CD4-positive, alpha-beta T cell (primary cell): Measurements from ENCODE around the gene CD99. TPM values are rescaled to one million over a fixed set of nuclear protein-coding genes. Genes with fewer than 3 reads are reported as not detected.
A peak's percentile ranks its signal among the peaks of the same experiment; 100 is the strongest.

Experiments used
- ATAC-seq: fragments of 200-7000 bp; cut with Tn5 transposase; one replicate; pipeline ENCODE4 v1.10.0; 2022; ENCODE audit warnings: mild to moderate bottlenecking; ENCODE audit not compliant: poor library complexity
- CTCF ChIA-PET: fragments of 350-600 bp; sonication (Branson Sonifier 250); formaldehyde crosslinking; loops from one replicate; lab custom pipeline; 2021; ENCODE audit warnings: antibody characterized with exemption, inconsistent platforms; lab: Charles Lee
- POLR2A ChIA-PET: fragments of 350-600 bp; sonication (Branson Sonifier 250); formaldehyde crosslinking; loops from one replicate; lab custom pipeline; 2021; ENCODE audit warnings: antibody characterized with exemption, inconsistent platforms; lab: Charles Lee
- DNase-seq, 14 experiments: peaks; one replicate each; pipeline ENCODE4 v3.0.0-alpha.2; 2013 to 2020; ENCODE audit warnings: mixed read lengths in 2 of 14
- H3K27ac ChIP-seq, 2 donors: one replicate each; pipeline versions ENCODE4 v1.5.1 to v1.7.0; 2013; ENCODE audit warnings: low read length in 2 of 2, low read depth in 1 of 2, mild to moderate bottlenecking in 1 of 2
- H3K27me3 ChIP-seq, 2 experiments: 1 replicate in 1 of 2; 2 replicates in 1 of 2; pipeline versions ENCODE4 v1.6.1 to v1.7.0; 2013; ENCODE audit warnings: low read length in 2 of 2, control low read depth in 1 of 2, mild to moderate bottlenecking in 1 of 2, moderate library complexity in 1 of 2; ENCODE audit not compliant: insufficient read depth in 2 of 2, control insufficient read depth in 1 of 2
- H3K36me3 ChIP-seq: one replicate; pipeline ENCODE4 v1.6.1; 2013; ENCODE audit warnings: low read length, control low read depth; ENCODE audit not compliant: insufficient read depth
- H3K4me1 ChIP-seq: one replicate; pipeline ENCODE4 v1.6.1; 2013; ENCODE audit warnings: low read length, control low read depth; ENCODE audit not compliant: insufficient read depth
- H3K4me3 ChIP-seq: one replicate; pipeline ENCODE4 v1.5.1; 2013; ENCODE audit warnings: mild to moderate bottlenecking, low read length, moderate library complexity
- H3K9me3 ChIP-seq, 2 experiments: 1 replicate in 1 of 2; 2 replicates in 1 of 2; pipeline versions ENCODE4 v1.6.1 to v1.7.0; 2013; ENCODE audit warnings: low read length in 2 of 2, mild to moderate bottlenecking in 2 of 2, control low read depth in 1 of 2, moderate library complexity in 1 of 2; ENCODE audit not compliant: control insufficient read depth in 1 of 2, insufficient read depth in 1 of 2
- H3K27ac Mint-ChIP-seq: one replicate; pipeline ENCODE4 v1.8.0; 2020; ENCODE audit warnings: mixed read lengths
- H3K27me3 Mint-ChIP-seq: one replicate; pipeline ENCODE4 v1.8.0; 2021; ENCODE audit warnings: mixed read lengths
- H3K36me3 Mint-ChIP-seq: one replicate; pipeline ENCODE4 v1.8.0; 2021; ENCODE audit warnings: low read depth, mixed read lengths
- H3K4me1 Mint-ChIP-seq: one replicate; pipeline ENCODE4 v1.8.0; 2021; ENCODE audit warnings: low read depth, mixed read lengths
- H3K4me3 Mint-ChIP-seq: one replicate; pipeline ENCODE4 v1.8.0; 2020; ENCODE audit warnings: mild to moderate bottlenecking, mixed read lengths
- H3K9me3 Mint-ChIP-seq: one replicate; pipeline ENCODE4 v1.8.0; 2020; ENCODE audit warnings: mixed read lengths
- intact Hi-C, 2 experiments: fragments of 100-400 bp; cut with DNase I in 1 of 2; cut with micrococcal nuclease in 1 of 2; formaldehyde crosslinking; loops; one replicate each; pipeline versions ENCODE4 v1.15.1 to v1.9.0; 2023 to 2025; cut with DNase I, micrococcal nuclease
- total RNA-seq, 174 experiments: library from RNA in 2 of 174; stranded (reverse) in 2 of 174; gene quantifications; one replicate each; pipeline ENCODE4 v1.2.3 and lab custom pipeline; 2021 to 2026
- TF ChIP-seq, protein P1 (sequence below): fragments of 200-600 bp; IDR thresholded peaks from one replicate; pipeline ENCODE4 v1.8.0; 2022; ENCODE audit warnings: antibody characterized with exemption, mild to moderate bottlenecking

The CD99 gene
- total RNA-seq, 2 experiments from 2014 or later, result 170 to 184 TPM

DNA sequence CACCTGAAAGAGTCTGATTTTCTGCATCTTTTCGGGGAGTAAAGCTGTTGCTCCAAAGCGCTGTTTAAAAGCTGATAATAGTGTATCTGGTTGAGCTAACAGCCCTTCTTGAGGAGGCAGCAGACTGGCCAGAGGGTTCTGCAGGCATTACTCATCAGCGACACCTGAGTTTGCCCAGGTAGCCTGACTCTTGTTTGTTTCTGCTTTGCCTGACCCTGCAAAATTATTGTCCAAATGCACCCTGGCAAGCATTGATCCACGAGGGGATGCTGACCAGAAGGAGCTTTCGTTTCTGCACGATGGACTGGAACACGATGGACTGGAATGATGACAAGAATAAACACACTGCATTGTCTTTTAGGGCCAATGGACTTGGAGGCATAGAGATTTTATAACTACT, 6.2 kb downstream of the CD99 start:
- ChIA-PET CTCF (no interaction called here), POLR2A (no interaction called here)
- TF ChIP-seq, protein P1, sequence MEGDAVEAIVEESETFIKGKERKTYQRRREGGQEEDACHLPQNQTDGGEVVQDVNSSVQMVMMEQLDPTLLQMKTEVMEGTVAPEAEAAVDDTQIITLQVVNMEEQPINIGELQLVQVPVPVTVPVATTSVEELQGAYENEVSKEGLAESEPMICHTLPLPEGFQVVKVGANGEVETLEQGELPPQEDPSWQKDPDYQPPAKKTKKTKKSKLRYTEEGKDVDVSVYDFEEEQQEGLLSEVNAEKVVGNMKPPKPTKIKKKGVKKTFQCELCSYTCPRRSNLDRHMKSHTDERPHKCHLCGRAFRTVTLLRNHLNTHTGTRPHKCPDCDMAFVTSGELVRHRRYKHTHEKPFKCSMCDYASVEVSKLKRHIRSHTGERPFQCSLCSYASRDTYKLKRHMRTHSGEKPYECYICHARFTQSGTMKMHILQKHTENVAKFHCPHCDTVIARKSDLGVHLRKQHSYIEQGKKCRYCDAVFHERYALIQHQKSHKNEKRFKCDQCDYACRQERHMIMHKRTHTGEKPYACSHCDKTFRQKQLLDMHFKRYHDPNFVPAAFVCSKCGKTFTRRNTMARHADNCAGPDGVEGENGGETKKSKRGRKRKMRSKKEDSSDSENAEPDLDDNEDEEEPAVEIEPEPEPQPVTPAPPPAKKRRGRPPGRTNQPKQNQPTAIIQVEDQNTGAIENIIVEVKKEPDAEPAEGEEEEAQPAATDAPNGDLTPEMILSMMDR, result no peak

DNA sequence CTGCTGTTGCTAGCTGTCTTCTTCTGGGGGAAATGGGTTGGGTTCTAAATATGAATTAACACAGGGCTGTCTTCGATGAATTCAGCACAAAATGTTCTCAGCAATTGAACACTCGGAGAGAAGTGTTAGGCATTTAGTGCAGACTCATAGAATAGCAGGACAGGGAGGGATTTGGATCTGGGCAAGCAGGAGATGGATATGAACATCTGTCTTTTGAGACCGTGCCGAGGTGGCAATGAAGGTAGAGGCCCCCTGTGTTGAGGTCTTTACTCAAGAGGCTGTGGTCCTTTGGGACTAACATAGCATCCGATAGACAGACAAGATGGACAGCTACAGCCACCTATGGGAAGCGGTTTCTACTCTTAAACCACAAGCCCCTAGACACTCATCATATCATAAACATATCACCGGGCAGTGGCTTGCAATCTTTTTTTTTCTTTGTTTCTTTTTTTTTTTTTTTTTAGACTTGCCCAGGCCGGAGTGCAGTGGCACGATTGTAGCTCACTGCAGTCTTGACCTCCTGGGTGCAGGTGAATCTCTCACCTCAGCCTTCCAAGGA, 6.7 kb downstream of the CD99 start:
- TF ChIP-seq, protein P1, result no peak
- H3K9me3 Mint-ChIP-seq, result no peaks in the 10 kb centered on the region
- peak in 2 of 14 experiments; percentile 29 to 32 for DNase-seq
- Histone ChIP-seq H3K9me3 (no peaks in the 10 kb centered on the region), H3K27ac (peak overlapping the region; percentile 3 to 39), H3K4me3 (peak overlapping the region; percentile 24), H3K4me1 (peaks cover 94% of the 10 kb centered on the region), H3K36me3 (no peaks in the 10 kb centered on the region), H3K27me3 (no peaks in the 10 kb centered on the region)
- H3K4me3 Mint-ChIP-seq, result peak overlapping the region; percentile 82
- H3K36me3 Mint-ChIP-seq, result peaks cover 28% of the 10 kb centered on the region
- H3K27me3 Mint-ChIP-seq, result no peaks in the 10 kb centered on the region
- POLR2A ChIA-PET, result no interaction called here
- intact Hi-C loops, result loop anchor here (2.0 to 10.0 kb wide), 4 partner anchors 13 to 1303 kb away; partner anchors contain the start of genes P2RY8 (in 1 of the 2) and SLC25A6 (in 1 of the 2)
- H3K27ac Mint-ChIP-seq, result peak overlapping the region; percentile 83
- peaks cover 97% of the 10 kb centered on the region for H3K4me1 Mint-ChIP-seq
- CTCF ChIA-PET, result no interaction called here
- no peak for ATAC-seq

More for the DNA sequence above, 6.2 kb downstream of the CD99 start:
- peak overlapping the region; percentile 83 for H3K27ac Mint-ChIP-seq
- Histone ChIP-seq H3K9me3 (no peaks in the 10 kb centered on the region), H3K4me3 (peak overlapping the region; percentile 24), H3K36me3 (no peaks in the 10 kb centered on the region), H3K27me3 (no peaks in the 10 kb centered on the region), H3K27ac (peak overlapping the region; percentile 39 to 45), H3K4me1 (peaks cover 96% of the 10 kb centered on the region)
- peaks cover 33% of the 10 kb centered on the region for H3K36me3 Mint-ChIP-seq
- H3K9me3 Mint-ChIP-seq, result no peaks in the 10 kb centered on the region
- peak overlapping the region; percentile 82 for H3K4me3 Mint-ChIP-seq
- H3K4me1 Mint-ChIP-seq, result peaks cover 97% of the 10 kb centered on the region
- intact Hi-C loops, result loop anchor here (2.0 to 10.0 kb wide), 4 partner anchors 13 to 1303 kb away; partner anchors contain the start of genes P2RY8 (in 1 of the 2) and SLC25A6 (in 1 of the 2)
- DNase-seq (peak in 1 of 14 experiments; percentile 31), ATAC-seq (peak; percentile 2)
- no peaks in the 10 kb centered on the region for H3K27me3 Mint-ChIP-seq

DNA sequence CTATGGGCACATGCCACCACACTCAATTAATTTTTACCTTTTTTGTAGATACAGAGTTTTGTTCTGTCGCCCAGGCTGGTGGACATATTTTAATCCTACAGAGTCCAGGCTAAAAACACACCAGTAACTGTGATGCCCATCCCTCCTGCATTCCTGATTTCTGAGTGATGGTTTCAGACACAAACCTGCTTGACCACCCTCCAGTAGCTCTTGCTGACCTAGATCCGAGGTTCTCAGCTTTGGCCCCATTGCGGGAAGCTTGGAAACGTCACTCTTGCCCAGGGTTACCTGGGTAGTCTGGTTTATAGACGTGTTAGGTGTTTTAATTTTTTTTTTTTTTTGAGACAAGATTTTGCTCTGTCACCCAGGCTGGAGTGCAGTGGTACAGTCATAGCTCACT, 7.5 kb downstream of the CD99 start:
- ChIA-PET POLR2A (no interaction called here), CTCF (no interaction called here)

More for the DNA sequence above, 7.5 kb downstream of the CD99 start:
- intact Hi-C loops, result loop anchor here (10.0 kb wide), 3 partner anchors 1164 to 1304 kb away; partner anchors contain the start of genes P2RY8 (in 1 of the 2) and SLC25A6 (in 1 of the 2)
- H3K4me3 Mint-ChIP-seq, result no peak overlapping the region
- peak overlapping the region; percentile 83 for H3K27ac Mint-ChIP-seq
- Histone ChIP-seq H3K4me3 (no peak overlapping the region), H3K4me1 (peaks cover 95% of the 10 kb centered on the region), H3K36me3 (no peaks in the 10 kb centered on the region), H3K27me3 (no peaks in the 10 kb centered on the region), H3K27ac (peak overlapping the region in 1 of 2 donors; percentile 9), H3K9me3 (no peaks in the 10 kb centered on the region)
- H3K4me1 Mint-ChIP-seq, result peaks cover 97% of the 10 kb centered on the region
- no peak for DNase-seq
- peaks cover 32% of the 10 kb centered on the region for H3K36me3 Mint-ChIP-seq
- ATAC-seq, result no peak
- TF ChIP-seq, protein P1, result no peak
- H3K27me3 Mint-ChIP-seq, result no peaks in the 10 kb centered on the region
- H3K9me3 Mint-ChIP-seq, result no peaks in the 10 kb centered on the region
